ENCODE data around the gene HS3ST6. TPM values are rescaled to one million over a fixed set of nuclear protein-coding genes. Genes with fewer than 3 reads are reported as not detected.

HS3ST6 gene
- total RNA-seq, 2 donors from 2014 or later: not detected

DNA sequence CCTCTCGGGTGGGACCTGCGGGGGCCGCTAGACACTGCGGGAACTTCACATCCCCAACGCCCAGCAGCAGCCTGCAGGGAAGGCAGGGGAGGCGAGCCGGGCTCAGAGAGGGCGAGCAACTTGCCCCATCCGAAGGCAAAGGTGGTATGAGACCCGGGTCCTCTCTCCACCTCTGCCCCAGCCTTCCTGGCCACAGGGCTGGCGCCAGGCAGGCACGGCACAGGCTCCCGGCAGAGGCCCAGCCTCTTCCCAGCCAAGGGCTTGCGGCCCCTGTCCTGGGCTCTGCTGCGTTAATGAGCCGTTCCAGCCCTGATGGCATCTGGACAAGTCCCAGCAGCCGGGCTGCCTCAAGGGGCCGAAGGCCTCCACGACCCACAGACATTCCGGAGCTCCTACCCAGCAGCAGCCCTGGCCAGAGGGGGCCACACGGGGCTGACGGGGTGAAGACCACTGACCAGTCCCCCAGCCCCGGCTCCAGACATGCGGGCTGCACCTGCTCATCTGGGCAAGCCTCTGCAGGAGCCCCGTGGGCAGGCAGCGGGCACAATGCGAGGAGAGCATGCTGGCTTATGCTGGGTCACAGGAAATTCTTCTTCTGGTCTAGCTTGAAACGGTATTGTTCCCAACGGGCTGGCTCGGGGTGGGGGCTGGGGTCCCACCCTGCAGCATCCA lies 1.2 kb upstream of the HS3ST6 start:
- ATAC-seq (ENCODE audit: insufficient number of reproducible peaks, low FRiP score, low read depth): no peak
- Histone ChIP-seq H3K4me3 (no peak overlapping the region), H3K4me1 (ENCODE audit: control insufficient read depth in 1 of 2, low read depth in 2 of 2) (no peaks in the 10 kb centered on the region), H3K9me3 (no peaks in the 10 kb centered on the region), H3K36me3 (no peaks in the 10 kb centered on the region), H3K27ac (no peak overlapping the region), H3K27me3 (replicated peaks; ENCODE audit: insufficient read depth) (peaks cover 22% of the 10 kb centered on the region)
- TF ChIP-seq, protein P1, sequence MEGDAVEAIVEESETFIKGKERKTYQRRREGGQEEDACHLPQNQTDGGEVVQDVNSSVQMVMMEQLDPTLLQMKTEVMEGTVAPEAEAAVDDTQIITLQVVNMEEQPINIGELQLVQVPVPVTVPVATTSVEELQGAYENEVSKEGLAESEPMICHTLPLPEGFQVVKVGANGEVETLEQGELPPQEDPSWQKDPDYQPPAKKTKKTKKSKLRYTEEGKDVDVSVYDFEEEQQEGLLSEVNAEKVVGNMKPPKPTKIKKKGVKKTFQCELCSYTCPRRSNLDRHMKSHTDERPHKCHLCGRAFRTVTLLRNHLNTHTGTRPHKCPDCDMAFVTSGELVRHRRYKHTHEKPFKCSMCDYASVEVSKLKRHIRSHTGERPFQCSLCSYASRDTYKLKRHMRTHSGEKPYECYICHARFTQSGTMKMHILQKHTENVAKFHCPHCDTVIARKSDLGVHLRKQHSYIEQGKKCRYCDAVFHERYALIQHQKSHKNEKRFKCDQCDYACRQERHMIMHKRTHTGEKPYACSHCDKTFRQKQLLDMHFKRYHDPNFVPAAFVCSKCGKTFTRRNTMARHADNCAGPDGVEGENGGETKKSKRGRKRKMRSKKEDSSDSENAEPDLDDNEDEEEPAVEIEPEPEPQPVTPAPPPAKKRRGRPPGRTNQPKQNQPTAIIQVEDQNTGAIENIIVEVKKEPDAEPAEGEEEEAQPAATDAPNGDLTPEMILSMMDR (IDR thresholded peaks at IDR 0.05): no peak
- DNase-seq (ENCODE audit: low spot score): no peak

DNA sequence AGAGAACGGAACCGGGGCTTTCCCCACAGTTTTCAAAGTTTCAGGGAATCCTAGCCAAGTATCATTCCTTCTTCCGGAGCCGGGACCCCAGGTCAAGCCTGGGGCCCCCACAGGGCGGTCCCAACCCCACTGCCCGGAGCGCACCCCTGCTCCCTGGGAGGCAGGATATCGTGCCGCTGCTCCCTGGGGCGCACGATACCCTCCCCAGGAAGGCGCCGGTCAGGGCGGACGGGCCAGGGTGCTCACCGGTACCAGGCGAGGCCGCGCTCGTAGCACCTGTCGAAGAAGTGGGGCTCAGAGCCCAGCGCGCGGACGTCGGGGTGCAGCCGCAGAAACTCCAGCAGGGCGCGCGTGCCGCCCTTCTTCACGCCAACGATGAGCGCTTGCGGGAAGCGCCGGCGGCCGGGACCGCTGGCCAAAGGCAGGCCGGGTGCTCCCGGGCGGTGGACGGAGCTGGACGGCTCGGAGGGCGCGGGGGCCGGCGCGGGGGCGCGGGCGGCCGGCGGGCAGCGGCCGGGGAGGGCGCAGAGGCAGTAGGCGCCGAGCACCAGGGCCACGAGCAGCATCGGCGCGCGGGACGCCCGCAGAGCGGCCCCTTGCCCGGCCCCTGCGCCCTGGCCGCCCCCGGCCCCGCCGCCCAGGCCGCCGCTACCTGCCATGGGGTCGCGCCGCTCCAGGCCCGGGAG lies 407 bp downstream of the HS3ST6 start:
- no peak for DNase-seq (ENCODE audit: low spot score)
- peaks cover 12% of the 10 kb centered on the region for H3K27me3 ChIP-seq (replicated peaks; ENCODE audit: insufficient read depth)
- TF ChIP-seq, protein P1 (IDR thresholded peaks at IDR 0.05): no peak
- H3K9me3 ChIP-seq: no peaks in the 10 kb centered on the region
- H3K27ac ChIP-seq: no peak overlapping the region
- no peaks in the 10 kb centered on the region for H3K36me3 ChIP-seq
- no peaks in the 10 kb centered on the region for H3K4me1 ChIP-seq (ENCODE audit: control insufficient read depth in 1 of 2, low read depth in 2 of 2)
- ATAC-seq (ENCODE audit: insufficient number of reproducible peaks, low FRiP score, low read depth): no peak
- no peak overlapping the region for H3K4me3 ChIP-seq

DNA sequence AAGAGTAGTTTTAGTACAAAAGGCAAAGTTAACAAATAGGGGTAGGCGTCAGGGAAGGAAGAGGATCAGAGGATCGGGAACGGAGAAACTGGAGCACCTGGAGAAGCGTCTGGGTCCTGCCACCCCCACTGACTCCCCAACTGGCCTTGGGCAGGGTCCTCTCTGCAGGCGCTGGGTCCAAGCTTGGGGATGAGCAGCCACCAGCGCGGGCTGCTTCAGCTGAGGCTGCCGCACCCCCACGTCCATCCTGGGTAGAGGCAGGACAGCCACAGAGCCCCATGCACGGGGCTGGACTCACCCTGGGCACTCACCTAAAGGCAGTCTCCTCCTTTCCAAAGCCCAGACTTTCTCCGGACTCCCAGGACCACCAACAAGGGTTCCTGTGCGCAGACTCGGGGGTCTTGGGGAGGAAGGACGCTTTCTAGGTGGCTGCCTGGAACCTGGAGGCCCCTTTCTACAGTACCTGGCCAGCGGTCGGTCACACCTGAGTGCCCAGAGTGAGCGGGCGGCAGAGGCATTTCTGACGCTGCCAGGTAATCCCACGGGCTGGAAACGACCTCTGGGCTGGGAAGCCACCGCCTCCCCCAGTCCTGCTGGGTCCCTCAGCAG lies 1.1 kb downstream of the HS3ST6 start:
- H3K36me3 ChIP-seq: no peaks in the 10 kb centered on the region
- no peaks in the 10 kb centered on the region for H3K4me1 ChIP-seq (ENCODE audit: control insufficient read depth in 1 of 2, low read depth in 2 of 2)
- no peak for ATAC-seq (ENCODE audit: insufficient number of reproducible peaks, low FRiP score, low read depth)
- TF ChIP-seq, protein P1 (IDR thresholded peaks at IDR 0.05): no peak
- no peak overlapping the region for H3K4me3 ChIP-seq
- no peaks in the 10 kb centered on the region for H3K9me3 ChIP-seq
- H3K27me3 ChIP-seq (replicated peaks; ENCODE audit: insufficient read depth): peaks cover 11% of the 10 kb centered on the region
- no peak overlapping the region for H3K27ac ChIP-seq
- no peak for DNase-seq (ENCODE audit: low spot score)

DNA sequence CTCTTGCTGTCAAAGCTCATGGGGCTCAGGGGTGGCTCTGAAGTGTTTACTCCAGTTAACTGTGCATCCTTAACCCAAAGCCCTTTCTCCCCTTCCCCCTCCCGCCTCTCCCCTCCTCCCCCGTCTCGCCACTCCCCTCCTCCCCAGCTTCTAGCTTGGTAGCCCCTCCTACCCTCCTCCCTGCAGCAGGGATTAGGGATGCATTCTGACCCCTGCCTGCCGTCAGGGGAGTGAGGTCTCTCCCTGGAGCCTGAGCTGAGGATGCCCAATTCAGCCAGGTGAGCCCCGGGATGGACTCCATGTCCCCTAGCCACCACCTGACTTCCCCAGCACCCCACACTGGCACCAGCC lies 1.6 kb downstream of the HS3ST6 start:
- Histone ChIP-seq H3K4me3 (no peak overlapping the region), H3K9me3 (no peaks in the 10 kb centered on the region), H3K36me3 (no peaks in the 10 kb centered on the region), H3K27ac (no peak overlapping the region), H3K27me3 (replicated peaks; ENCODE audit: insufficient read depth) (peaks cover 11% of the 10 kb centered on the region), H3K4me1 (ENCODE audit: control insufficient read depth in 1 of 2, low read depth in 2 of 2) (no peaks in the 10 kb centered on the region)
- no peak for ATAC-seq (ENCODE audit: insufficient number of reproducible peaks, low FRiP score, low read depth)
- TF ChIP-seq, protein P1 (IDR thresholded peaks at IDR 0.05): no peak
- no peak for DNase-seq (ENCODE audit: low spot score)
